Measurements from ENCODE around the gene CNTNAP3B.
"Not testable (repeated sequence)": the region's sequence is repeated elsewhere in the genome, so short reads cannot be mapped to it uniquely, and the experiment has no call there.

Gene CNTNAP3B

GRCh38 chr9:41974906-41975305 is 154.3 kb downstream of the CNTNAP3B start:
- not testable (repeated sequence) for DNase-seq

DNA sequence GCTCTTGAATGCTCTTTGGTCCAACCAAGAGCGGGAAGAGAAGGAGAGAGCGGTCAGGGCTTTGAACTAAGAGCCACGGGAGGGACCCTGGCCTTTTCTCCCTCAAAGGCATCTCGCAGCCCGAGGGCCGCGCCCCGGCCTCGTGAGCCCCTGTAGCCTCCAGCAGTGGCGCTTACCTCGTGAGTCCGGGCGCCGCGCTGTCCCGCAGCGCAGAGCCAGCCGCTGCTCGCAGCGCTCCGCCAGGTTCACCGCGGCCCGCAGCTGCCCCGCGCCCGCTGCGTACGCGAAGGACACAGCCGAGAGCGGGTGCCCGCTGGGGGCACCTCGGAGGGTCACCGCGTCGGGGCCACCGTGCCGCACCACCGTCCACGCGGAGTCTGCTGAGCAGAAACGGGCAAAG is 176.2 kb downstream of the CNTNAP3B start:
- not testable (repeated sequence) for DNase-seq

- not testable (repeated sequence) for DNase-seq
Observed at GRCh38 chr9:41941738-41942137, 187.5 kb downstream of the CNTNAP3B start.

DNA sequence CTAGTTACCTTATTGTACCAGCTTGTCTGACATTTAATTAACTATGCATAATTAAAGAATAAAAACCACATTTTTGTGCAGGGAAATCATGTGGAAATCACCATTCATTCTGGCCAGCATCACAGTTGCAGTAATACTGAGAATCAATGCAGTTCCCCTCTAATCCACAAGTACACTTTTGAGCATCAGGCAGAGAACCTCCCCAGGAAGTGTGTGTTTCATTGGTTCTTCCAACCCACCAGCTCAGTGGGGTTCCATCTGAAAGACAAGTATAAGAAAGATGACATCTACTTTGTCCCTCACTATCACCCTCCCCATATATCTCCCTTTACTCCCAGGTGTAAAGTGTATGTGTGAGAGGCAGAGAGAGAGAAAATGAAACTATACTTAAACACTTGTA is 191.1 kb downstream of the CNTNAP3B start:
- DNase-seq, result not testable (repeated sequence)

GRCh38 chr9:41935727-41936126 is 193.5 kb downstream of the CNTNAP3B start:
- not testable (repeated sequence) for DNase-seq

DNA sequence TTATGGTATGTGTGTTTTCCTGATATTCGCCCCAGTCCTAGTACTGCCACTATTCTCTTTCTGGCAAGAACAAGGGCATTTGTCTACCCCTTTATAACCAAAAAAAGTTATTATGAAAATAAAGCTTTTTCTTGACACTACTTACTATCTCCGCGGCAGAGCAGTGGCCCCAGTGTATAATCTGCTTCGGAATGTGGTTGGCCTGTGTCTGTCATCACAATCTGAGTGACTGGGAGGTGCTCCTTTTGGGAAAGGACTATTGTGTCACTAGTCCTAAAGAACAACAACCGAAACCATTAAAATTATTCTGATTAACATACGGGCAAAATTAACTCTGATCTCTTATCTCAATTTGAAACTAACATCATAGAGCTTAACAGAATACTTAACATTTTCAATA is 200.1 kb downstream of the CNTNAP3B start:
- DNase-seq, result not testable (repeated sequence)

DNA sequence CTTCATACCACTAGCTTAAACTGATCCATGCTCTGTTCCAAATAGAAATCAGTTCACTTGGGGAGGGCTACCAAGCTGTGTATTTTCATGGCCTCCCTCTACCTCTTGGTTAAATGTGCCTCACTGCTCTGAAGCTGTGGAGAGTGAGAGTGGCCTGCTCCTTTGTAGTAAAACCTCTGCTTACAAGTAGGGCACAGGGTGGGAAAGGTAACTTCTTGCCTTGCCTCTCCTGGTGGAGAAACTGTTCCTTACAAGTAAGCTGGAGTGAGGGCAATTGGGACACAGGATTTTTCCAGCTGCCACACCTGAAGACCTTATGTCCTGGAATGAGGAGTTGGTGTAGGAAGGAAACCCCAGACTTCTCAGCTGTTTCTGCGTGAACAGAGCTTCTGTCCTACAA is 211.9 kb downstream of the CNTNAP3B start:
- not testable (repeated sequence) for DNase-seq

- not testable (repeated sequence) for DNase-seq
Observed at GRCh38 chr9:41905488-41905887, 223.7 kb downstream of the CNTNAP3B start.

- DNase-seq, result not testable (repeated sequence)
Observed at GRCh38 chr9:41902762-41903161, 226.5 kb downstream of the CNTNAP3B start.

DNA sequence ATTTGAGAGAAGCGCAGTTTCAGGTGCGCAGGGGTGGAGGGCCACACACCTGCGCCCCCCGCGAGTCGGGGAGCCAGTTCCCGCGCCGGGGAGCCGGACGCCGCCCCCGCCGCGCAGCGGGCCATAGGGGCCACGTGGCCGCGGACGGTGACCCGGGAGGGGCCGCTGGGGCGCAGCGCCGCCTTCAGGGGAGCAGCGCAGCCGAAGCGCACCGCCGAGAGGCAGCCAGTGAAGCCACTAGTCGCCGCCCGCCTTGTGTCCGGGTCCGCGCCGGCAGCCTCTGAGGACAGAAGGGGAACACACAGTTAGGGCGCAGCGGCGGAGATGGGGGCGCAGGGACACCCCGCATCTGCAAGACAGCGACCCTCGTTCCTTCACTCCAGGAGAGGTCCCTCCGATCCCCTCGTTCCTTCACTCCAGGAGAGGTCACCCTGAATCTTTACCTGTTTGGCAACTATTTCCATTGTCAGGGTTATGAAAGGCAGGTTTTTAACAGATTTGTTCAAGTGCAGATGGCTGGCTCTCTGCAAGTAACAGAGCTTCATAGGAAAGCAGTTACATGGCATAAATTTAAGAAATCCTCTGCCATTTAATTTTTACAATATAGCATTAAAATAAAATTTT is 230.4 kb downstream of the CNTNAP3B start:
- DNase-seq, result not testable (repeated sequence)

DNA sequence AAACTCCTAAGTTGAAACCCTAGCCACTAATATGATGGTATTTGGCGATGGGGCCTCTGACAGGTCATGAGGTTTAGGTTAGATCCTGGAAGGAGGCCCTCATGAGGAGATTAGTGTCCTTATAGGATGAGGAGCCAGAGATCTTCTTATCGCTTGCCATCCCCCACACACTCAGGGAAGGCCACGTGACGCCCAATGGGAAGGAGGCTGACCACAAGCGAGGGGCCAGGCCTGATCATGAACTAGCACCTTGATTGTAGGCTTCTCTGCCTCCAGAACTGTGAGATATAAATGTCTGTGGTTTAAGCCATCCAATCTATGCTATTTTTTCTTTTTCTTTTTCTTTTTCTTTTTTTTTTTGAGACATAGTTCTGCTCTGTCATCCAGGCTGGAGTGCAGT is 254.7 kb downstream of the CNTNAP3B start:
- not testable (repeated sequence) for DNase-seq

DNA sequence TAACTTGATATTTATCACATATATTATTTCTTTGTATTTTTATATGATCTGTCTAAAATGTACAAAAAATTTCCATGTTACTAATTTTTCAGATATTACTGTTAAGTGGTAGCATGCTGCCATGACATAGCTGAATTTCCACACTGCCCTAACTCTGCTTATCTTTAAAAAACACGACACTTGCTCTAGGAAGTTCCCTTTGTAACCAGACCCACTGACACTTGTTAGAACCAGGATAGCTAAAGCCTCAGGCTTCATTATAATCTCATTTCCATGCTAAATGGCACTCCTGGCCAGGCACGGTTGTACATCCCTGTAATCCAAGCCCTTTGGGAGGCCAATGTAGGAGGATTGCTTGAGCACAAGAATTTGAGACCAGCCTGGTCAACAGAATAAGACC is 273.8 kb downstream of the CNTNAP3B start:
- DNase-seq, result not testable (repeated sequence)

DNA sequence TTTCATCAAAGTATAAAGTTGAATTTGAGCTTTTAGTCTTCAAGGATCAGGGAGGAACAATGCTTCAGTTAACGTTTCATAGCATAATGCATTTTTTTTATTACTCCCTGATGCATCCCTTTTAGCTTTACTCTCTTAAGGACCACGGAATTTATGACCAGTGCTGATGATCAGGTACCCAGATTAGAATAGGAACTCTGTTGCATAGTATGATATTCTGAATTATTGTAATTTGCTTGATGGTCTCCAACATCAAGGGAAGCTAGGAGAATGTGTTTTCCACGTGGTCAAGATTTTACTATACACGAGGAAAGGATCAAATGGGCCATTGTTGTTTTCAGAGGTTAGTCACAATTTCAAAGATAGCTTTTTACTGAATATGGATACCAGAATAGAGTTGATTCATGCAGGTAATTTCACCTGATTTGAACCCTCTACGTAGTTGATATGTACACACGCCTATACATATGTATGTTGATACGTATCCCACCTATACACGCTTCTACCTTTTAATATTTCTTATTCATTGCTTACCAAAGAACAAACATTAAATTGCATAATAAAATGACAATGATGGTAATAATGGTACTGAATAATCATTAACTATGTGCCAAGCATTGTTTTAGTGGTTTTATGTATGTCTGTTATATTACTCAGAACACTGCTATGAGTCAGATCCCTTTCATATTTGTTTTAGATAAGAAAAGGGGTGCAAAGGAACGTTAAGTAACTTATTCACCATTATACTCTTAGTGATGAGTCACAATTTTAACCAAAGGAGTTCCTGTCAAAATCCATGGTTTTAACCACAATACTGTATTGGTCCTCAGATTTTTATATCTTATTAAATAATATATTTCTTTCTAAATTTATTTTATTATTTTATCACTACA is 277.1 kb downstream of the CNTNAP3B start:
- not testable (repeated sequence) for DNase-seq

DNA sequence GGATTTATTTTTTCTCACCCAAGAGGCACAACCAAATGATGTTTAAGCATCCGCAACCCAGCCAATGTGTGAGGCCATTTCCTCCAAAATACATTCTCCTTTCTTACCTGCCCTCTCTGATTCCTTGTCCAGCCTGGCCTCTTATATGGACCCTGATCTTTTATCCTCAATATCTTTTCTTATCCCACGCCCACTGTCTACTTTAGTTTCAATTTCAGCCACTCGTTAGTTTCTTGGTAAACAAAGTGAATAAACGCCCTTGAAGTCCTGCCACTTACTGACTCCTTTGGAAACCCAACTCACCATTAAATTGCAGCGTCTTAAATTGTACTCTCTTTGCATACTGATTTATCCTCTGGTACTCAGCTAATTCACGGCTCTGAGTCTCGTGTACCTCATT is 281.4 kb downstream of the CNTNAP3B start:
- DNase-seq, result not testable (repeated sequence)

All from CD4-positive, alpha-beta T cell treated with Interleukin-4 for 1 hour (primary cell).